GDM1 (cell line): Measurements from ENCODE around the gene GRIK1.

Source experiments
- DNase-seq: peaks from one replicate; lab custom pipeline; 2025; lab: John Stamatoyannopoulos, UW

GRIK1 gene

DNA sequence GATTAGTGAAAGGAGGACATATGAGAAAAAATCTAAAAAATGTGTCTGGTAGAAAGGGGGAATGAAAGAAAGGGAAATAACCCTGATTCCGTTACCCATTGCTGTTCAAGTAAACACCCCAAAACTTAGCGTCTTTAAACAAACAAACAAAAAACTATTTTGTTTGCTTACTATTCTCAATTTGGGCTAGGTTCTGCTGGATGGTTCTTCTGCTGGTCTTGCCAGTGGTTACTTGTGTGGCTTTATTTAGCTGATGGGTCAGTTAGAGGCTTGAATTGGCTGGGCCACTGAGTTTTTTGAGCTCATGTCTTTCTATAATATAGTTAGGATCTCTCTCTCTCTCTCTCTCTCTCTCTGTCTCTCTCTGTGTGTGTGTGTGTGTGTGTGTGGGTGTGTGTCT, 112.1 kb downstream of the GRIK1 start:
- DNase-seq = no peak

GRCh38 chr21:29827236-29827635, 112.6 kb downstream of the GRIK1 start:
- no peak for DNase-seq

- DNase-seq = no peak
These were observed 113.4 kb downstream of the GRIK1 start for GRCh38 chr21:29826386-29826785.

DNA sequence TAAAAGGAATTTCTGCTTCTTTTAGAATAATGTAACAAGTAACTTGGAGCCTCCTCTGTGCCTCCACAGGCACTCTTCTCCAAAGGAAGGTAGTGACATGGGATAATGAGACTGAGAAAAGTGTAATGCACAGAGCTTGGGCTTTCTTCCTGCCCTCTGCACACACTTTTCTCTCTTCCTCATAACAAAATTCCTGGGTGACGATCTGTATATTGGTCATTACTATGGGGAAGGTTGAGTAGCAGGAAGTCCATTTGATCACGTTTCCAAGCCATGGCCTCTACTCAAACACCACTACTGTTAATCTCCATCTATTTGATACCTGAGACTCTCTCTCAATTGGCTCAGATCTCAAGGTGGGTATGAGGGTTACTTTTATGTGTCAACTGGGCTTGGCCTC, 113.9 kb downstream of the GRIK1 start:
- DNase-seq = no peak

DNA sequence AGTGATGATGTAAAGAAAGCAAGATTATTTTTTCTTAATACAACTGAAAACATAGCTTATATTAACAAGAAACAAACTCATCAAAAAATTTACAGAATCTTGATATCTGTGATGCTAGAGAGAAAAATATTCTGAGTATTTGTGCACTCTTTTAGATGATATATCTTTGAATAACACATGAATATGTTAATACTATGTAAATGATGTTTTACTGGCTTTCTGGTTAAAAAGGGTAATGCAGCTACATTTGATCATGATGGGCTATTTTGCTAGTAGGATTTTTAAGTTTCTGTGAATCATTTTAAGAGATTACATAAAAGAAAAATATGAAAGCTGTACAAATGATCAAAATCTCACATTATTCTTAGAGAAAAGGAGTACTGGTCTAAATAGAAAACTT, 114.5 kb downstream of the GRIK1 start:
- no peak for DNase-seq

DNA sequence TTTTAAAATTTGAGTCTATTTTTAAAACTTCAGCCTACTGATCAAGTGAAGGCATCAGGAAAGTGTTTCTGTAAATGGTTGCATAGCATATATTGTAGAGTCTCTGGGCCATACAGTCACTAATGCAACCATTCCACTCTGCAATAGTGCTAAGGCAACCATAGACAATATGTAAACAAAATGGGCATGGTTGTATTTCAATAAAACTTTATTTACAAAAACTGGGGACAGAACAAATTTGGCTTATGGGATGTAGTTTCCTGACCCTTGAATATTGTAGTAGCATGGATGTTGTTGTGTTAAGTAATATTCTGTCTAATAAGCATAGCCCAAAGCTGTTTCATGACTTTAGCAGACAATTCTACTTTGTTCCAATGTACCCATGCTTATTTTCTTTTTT, 117.7 kb downstream of the GRIK1 start:
- no peak for DNase-seq

DNA sequence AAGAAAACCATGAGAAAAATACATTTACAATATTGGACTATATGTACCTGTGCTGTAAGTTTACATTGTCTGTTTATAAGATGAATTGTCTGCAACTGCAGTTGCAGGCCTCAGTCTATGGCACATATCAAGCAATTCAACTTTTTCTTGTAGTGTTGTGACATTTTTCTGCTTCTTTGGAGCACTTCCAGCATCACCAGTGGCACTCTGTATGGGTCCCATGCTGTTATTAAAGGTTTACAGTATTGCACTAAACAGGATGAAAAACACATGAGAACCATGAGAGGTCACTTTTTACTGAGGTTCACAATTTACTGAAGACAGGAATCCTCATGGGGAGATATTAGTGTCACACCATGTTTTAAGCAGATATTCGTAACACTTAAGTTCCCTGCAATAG, 118.6 kb downstream of the GRIK1 start:
- DNase-seq = no peak

GRCh38 chr21:29819675-29820326, 120.0 kb downstream of the GRIK1 start:
- no peak for DNase-seq

DNA sequence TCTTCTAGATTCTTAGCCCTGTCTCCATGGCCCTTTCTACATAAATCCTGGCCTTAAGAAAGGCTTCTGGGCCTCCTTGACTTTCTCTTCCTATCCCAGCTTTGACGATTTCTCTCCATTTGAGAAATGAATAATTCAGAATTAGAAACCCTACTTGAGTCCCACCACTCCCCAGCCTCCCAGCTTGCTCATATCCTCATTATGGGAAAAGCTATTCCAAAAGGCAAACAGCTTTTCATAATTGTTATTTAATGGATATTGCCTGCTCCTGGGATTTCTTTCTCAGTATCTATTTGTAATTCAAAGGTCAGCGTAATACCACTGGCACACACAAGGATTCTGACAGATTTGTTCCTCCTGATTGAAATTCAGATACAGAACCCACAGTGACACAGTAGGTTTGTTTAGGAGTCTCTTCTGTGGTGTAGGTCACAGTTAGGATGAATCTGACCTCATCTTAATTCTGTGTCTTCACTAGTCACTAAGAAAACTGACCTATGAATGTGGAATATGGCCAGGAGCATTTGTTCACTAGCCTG, 121.3 kb downstream of the GRIK1 start:
- no peak for DNase-seq

DNA sequence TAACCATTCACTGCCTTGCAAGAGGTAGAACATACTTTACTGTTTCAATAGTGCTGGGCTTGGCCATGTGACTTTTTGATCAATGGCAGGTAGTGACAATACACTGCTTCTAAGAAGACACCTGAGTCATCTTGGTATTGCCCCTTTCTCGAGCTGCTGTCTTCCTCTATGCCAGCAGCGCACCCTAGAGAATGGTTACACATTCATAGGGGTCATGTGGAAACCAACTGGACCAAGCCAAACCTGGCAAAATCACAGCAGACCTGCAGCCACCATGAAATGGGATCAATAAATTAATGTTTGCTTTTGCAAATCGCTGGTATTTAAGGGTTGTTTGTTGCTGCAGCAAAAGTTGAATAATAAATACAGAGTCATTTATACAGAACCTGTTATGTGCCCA, 122.3 kb downstream of the GRIK1 start:
- DNase-seq = no peak

- DNase-seq = no peak
These were observed 126.8 kb downstream of the GRIK1 start for GRCh38 chr21:29812947-29813346.

GRCh38 chr21:29810871-29811270, 128.9 kb downstream of the GRIK1 start:
- no peak for DNase-seq

DNA sequence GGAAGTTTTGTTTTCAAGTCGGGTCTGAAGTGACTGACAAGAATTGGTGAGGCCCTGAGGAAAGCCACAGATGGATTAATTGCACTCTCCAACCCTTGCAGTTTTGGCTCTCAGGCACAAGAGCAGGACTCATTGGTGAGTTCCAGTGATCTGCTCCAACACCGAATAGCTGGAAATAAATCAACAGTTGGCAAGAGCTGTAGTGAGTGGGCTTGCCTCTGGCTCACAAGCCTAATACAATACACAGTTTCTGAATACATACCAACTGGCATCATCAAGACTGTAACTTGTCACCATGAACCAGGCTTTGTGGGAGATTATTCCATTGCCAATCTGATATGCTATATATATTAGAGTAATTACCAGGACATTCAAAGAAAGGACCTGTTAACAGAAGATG, 131.6 kb downstream of the GRIK1 start:
- no peak for DNase-seq

DNA sequence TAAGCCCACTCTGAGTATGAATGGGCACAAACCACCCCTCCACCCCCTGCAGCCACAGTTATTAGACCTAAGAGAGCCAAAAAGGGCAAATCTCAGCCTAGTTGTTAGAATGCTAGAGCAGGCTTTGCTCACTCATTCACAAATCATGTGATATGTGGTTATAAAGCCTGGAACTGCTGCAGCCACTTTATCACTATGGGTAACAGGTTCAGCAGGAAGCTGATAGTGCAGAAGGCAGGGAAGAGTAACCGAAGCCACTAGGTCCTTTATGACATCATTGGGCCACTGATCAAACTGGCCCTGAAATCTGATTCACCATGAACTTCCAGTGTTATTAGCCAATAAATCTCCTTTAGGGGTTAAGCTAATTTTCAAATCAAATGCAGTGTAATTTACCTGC, 134.7 kb downstream of the GRIK1 start:
- DNase-seq = no peak

DNA sequence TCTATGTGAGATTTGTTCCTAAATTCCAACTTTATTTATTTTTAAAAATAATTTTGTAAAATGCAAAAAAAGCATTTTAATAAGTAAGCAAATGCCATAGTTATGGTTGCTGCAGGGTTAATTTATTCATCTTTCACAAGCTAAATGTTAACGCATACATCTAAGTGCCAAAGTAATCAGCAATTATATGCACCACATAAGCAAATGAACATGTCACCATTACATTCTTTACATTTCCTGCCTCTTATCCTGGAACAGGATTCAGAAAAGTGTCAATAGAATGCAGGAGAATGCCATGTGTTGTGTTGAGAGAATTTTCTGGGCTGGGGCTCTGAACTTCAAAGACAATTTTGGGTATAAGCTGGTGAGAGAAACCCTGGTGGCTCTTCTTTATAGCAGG, 136.6 kb downstream of the GRIK1 start:
- no peak for DNase-seq

- no peak for DNase-seq
These were observed 138.7 kb downstream of the GRIK1 start for GRCh38 chr21:29801122-29801521.

GRCh38 chr21:29800056-29800455, 139.7 kb downstream of the GRIK1 start:
- no peak for DNase-seq

- DNase-seq = no peak
These were observed 141.0 kb downstream of the GRIK1 start for GRCh38 chr21:29798840-29799239.

DNA sequence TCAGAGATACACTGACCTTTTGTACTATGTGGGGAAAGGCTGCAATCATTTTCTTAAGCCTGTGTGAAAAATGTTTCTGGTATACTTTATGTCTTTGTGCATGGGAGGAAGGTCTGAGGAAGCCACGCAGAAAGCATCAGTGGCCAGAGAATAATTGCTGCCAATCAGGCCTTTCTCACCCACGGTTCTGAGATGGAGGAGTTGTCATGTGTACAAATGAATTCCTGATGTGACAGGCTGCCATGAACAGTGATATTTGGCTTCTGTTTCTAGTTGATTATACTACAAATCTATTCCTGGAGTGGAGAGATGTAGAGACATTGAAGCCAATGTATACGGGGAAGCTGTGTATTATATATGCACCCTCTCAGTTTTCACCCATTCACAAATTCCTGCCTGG, 142.6 kb downstream of the GRIK1 start:
- DNase-seq = no peak

DNA sequence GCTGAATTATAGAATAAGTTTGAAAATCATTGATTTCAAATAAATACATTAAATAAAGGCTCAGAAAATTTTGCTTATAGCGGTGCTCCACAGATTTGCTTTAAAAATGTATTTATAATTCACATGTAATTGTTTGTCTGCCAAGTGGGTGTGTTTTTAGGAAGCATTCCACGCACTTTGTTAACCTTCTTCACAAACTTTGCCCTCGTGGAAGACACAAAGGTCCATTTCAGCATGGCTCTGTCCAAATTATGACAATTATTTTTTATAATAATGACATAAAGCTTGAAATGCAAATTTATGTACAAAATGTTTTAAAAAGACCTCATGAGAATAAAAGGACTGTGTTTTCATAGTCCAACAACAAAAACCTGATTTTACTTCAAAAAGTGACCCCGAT, 146.1 kb downstream of the GRIK1 start:
- DNase-seq = no peak

- no peak for DNase-seq
These were observed 150.4 kb downstream of the GRIK1 start for GRCh38 chr21:29789393-29789792.

DNA sequence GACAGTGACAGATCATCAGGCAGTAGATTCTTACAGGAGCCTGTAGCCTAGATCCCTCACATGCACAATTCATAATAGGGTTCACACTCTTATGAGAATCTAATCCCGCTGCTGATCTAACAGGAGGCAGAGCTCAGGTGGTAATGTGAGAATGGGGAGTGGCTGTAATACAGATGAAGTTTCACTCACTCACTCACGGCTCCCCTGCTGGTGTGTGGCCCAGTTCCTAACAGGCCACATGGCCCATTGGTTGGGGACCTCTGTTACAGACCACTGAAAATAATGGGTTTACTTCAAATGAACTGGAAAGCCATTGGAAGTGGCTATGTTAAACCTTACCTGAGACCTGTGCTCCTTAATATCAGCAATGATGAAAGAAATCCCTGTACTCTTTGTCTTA, 151.0 kb downstream of the GRIK1 start:
- DNase-seq = no peak

DNA sequence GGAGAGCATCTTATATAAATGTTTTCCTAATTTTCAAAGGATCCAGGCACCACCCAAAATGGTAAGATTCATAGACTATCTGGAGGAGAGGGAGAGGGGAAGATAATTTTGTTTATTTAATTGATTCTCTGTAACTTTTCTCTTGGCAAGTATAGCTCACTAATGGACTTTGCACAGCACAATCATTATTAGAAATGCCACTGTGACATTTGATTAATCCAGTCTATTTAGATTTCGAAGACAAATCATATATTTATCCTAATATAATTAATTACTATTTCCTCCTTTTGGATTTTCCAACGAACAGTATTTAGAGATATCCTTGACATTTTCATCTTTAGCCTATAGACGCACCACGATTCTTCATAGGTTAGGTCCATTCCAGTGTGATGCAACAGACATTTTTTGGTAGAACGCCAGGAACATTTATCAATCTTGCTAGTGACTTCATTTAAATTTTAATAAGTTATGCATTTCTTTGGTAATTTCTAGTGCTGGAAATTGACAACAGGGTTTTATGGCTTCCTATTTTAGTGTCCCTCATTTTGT, 152.4 kb downstream of the GRIK1 start:
- no peak for DNase-seq
